Mesothelial cell of epicardium (in vitro differentiated cells): ENCODE data around the gene ITGA6. TPM values are rescaled to one million over a fixed set of nuclear protein-coding genes. Genes with fewer than 3 reads are reported as not detected.

Source experiments
- DNase-seq, 2 experiments: peaks; one replicate each; pipeline ENCODE4 v3.0.0; 2021; ENCODE audit warnings: low spot score in 2 of 2; ENCODE audit not compliant: unreplicated experiment in 2 of 2
- H3K27ac Mint-ChIP-seq: 2 replicates; pipeline ENCODE4 v1.8.0; 2021; ENCODE audit warnings: mixed read lengths
- H3K27me3 Mint-ChIP-seq: 2 replicates; pipeline ENCODE4 v1.8.0; 2021; ENCODE audit warnings: low read depth, mixed read lengths
- H3K36me3 Mint-ChIP-seq: 2 replicates; pipeline ENCODE4 v1.8.0; 2021; ENCODE audit warnings: mixed read lengths
- H3K4me1 Mint-ChIP-seq: 2 replicates; pipeline ENCODE4 v1.8.0; 2021; ENCODE audit warnings: mixed read lengths
- H3K4me3 Mint-ChIP-seq: 2 replicates; pipeline ENCODE4 v1.8.0; 2021; ENCODE audit warnings: mild to moderate bottlenecking, moderate library complexity, mixed read lengths
- H3K9me3 Mint-ChIP-seq: 2 replicates; pipeline ENCODE4 v1.8.0; 2021; ENCODE audit warnings: mixed read lengths
- total RNA-seq: library from RNA; stranded (reverse); gene quantifications from 3 replicates; pipeline ENCODE4 v1.2.1, GENCODE V29; 2021
- TF ChIP-seq, protein P1 (sequence below): fragments of 200-600 bp; sonication (generic); IDR thresholded peaks from one replicate; pipeline ENCODE4 v1.5.0; 2021; ENCODE audit warnings: antibody characterized with exemption; ENCODE audit not compliant: unreplicated experiment

ITGA6 gene
- total RNA-seq, 1 donor from 2014 or later, result 40.5 TPM

DNA sequence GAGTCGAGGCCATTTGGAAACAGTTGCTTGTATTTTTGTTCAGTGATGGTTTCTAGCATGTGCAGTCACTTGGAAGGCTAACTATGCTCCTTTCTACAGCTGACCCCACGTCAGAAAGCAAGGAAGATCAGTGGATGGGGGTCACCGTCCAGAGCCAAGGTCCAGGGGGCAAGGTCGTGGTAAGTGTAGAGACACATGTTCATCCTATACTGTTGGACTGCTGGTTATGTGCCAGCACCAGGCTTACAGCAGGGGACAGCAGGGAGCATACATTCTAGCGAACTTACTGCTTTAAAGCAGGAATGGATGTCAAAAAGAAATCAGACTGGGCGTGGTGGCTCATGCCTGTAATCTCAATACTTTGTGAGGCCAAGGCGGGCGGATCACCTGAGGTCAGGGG, 40.0 kb downstream of the ITGA6 start:
- no peak for DNase-seq
- Mint-ChIP-seq H3K27ac (no peak overlapping the region), H3K4me3 (no peak overlapping the region), H3K9me3 (no peaks in the 10 kb centered on the region), H3K36me3 (peaks cover 5% of the 10 kb centered on the region), H3K27me3 (peaks cover 7% of the 10 kb centered on the region), H3K4me1 (peaks cover 11% of the 10 kb centered on the region)
- TF ChIP-seq, protein P1, sequence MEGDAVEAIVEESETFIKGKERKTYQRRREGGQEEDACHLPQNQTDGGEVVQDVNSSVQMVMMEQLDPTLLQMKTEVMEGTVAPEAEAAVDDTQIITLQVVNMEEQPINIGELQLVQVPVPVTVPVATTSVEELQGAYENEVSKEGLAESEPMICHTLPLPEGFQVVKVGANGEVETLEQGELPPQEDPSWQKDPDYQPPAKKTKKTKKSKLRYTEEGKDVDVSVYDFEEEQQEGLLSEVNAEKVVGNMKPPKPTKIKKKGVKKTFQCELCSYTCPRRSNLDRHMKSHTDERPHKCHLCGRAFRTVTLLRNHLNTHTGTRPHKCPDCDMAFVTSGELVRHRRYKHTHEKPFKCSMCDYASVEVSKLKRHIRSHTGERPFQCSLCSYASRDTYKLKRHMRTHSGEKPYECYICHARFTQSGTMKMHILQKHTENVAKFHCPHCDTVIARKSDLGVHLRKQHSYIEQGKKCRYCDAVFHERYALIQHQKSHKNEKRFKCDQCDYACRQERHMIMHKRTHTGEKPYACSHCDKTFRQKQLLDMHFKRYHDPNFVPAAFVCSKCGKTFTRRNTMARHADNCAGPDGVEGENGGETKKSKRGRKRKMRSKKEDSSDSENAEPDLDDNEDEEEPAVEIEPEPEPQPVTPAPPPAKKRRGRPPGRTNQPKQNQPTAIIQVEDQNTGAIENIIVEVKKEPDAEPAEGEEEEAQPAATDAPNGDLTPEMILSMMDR, result no peak

DNA sequence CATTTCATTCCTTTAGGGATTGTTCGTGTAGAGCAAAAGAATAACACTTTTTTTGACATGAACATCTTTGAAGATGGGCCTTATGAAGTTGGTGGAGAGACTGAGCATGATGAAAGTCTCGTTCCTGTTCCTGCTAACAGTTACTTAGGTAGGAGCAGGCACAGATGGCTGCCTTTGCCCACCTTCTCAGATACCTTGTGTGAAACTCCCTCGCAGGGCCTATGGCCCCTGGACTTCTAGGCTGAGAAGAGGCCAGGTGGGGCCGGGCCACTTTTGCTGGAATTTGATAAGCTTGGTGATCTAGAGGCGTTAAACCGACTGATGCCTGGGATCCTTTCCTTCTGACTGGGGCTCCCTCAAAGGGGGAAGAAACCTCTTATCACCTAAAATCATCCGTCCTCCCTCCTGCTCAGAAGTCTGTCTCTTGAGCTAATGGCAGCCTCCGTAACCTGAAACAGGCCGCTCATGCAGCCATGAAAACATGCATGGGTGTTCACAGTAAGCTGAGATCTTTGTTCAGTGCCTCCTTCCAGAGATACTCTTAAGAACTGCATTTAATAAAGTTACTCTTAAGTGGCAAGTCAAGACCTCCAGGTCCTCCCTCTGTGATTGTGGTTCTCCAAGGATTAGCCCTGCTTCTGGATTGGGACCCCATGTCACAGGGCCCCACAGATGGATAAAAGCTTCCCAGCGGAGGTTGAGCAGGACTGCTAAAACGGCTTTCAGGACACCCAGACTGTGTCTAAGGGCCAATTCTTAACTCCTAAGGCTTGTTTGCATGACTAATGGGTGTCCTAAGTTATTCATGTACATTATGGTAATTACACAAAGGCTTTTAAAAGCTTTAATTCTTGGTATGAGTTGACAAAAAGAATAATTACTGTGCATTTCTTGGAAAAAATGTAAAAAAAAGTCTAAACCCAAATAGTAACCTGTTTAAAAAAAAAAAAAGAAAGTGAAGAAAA, 43.9 kb downstream of the ITGA6 start:
- Mint-ChIP-seq H3K4me1 (no peaks in the 10 kb centered on the region), H3K27me3 (no peaks in the 10 kb centered on the region)

DNA sequence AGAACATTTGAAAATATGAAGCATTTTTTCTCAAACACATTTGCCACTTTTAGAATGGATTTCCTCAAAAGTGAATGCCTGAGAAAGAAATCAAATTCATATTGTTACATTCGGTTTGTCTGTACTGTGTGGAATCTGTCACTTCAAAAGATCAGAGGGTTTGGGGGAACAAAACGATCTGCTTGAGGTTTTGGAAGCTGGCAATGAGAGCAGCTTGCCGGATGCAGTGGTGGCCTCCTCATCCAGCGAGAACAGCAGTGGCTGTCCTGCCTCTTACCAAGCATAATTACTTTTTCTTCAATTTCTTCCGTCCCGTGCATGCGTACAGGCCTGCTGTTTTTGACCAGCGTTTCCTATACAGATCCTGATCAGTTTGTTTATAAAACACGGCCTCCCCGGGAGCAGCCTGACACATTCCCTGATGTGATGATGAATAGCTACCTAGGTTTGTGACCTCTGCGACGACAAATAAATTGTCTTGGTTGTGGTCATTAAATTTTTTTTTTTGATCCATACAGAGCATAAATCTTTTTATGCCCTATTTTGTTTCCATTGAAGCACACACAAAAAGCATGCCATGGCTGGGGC, 45.2 kb downstream of the ITGA6 start:
- DNase-seq, result no peak
- Mint-ChIP-seq H3K4me3 (no peak overlapping the region), H3K27ac (no peak overlapping the region), H3K4me1 (no peaks in the 10 kb centered on the region), H3K27me3 (no peaks in the 10 kb centered on the region), H3K9me3 (no peaks in the 10 kb centered on the region), H3K36me3 (peaks cover 14% of the 10 kb centered on the region)
- TF ChIP-seq, protein P1, result no peak

More for the DNA sequence above, 43.9 kb downstream of the ITGA6 start:
- TF ChIP-seq, protein P1, result no peak
- Mint-ChIP-seq H3K4me3 (no peak overlapping the region), H3K9me3 (no peaks in the 10 kb centered on the region), H3K36me3 (peaks cover 12% of the 10 kb centered on the region), H3K27ac (peak overlapping the region; percentile 22)
- no peak for DNase-seq

DNA sequence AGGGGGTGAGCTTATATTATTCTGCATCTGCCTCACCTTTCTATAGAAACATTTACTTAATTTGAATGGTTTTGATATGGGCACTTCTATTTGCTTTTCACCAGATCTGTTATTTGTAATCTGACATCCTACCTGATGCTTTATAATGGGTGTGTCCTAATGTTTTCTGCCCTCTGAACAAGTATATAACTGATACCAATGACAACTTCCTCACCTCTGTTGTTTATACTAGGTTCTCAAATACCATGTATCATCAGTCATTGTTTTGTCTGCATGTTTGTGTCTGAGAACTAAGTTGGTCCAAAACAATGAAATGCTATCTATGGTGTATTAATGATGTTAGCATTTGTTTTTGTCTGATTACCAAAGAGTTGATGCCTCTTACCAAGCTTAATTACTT, 45.8 kb downstream of the ITGA6 start:
- no peaks in the 10 kb centered on the region for H3K9me3 Mint-ChIP-seq
- TF ChIP-seq, protein P1, result no peak
- no peaks in the 10 kb centered on the region for H3K4me1 Mint-ChIP-seq
- no peak for DNase-seq
- no peaks in the 10 kb centered on the region for H3K27me3 Mint-ChIP-seq
- no peak overlapping the region for H3K4me3 Mint-ChIP-seq
- no peak overlapping the region for H3K27ac Mint-ChIP-seq
- peaks cover 14% of the 10 kb centered on the region for H3K36me3 Mint-ChIP-seq

DNA sequence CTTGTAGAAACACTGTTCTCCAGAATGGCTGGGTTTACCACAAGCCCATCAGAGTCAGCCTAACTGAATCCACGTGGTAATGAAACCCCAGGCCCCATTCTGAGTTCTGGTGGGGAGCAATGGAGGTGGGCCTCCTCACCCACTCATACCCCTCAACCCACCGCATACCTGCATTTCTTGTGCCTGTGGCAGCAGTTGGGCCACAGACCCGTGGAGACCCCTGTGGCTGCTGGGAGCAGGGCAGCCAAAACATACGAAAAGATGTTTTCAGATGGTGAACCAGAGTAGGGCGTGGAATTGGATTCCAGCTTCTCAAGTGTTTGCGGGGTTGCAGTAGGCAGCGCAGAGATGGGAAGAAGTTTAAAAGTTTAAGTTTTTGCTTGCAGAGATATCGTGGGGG, 51.0 kb downstream of the ITGA6 start:
- no peak overlapping the region for H3K4me3 Mint-ChIP-seq
- TF ChIP-seq, protein P1, result no peak
- no peaks in the 10 kb centered on the region for H3K27me3 Mint-ChIP-seq
- H3K36me3 Mint-ChIP-seq, result peaks cover 14% of the 10 kb centered on the region
- peaks cover 2% of the 10 kb centered on the region for H3K4me1 Mint-ChIP-seq
- no peak overlapping the region for H3K27ac Mint-ChIP-seq
- no peak for DNase-seq
- no peaks in the 10 kb centered on the region for H3K9me3 Mint-ChIP-seq
